ENCODE results near the gene WBP2. TPM values are rescaled to one million over a fixed set of nuclear protein-coding genes. Genes with fewer than 3 reads are reported as not detected.
"Not testable (repeated sequence)": the region's sequence is repeated elsewhere in the genome, so short reads cannot be mapped to it uniquely, and the experiment has no call there.

Gene WBP2
- total RNA-seq, 3 donors from 2014 or later: 44.9 to 63.2 (median 62.9) TPM

- Histone ChIP-seq H3K9me3 (no peaks in the 10 kb centered on the region), H3K27ac (peak overlapping the region in 1 of 2 donors; percentile 62), H3K4me1 (peaks cover 9 to 18% of the 10 kb centered on the region in 2 donors), H3K36me3 (peaks cover 4% of the 10 kb centered on the region), H3K4me3 (no peak overlapping the region), H3K27me3 (no peaks in the 10 kb centered on the region)
- intact Hi-C loops (cut with DNase I; ENCODE audit: low total_unique reads): no loop called here
- no peak for DNase-seq (ENCODE audit: low spot score in 2 of 2)
- TF ChIP-seq CTCF (IDR thresholded peaks at IDR 0.05) (no peak), POLR2A (IDR thresholded peaks at IDR 0.05) (no peak), POLR2AphosphoS5 (IDR thresholded peaks at IDR 0.05) (no peak)
These were observed 44.0 kb downstream of the WBP2 start for GRCh38 chr17:75811174-75811573.

- peaks cover 9 to 18% of the 10 kb centered on the region in 2 donors for H3K4me1 ChIP-seq
- H3K27ac ChIP-seq: peak overlapping the region in 1 of 2 donors; percentile 62
- DNase-seq (ENCODE audit: low spot score in 2 of 2); H3K4me3 ChIP-seq; H3K27me3 ChIP-seq; H3K9me3 ChIP-seq; intact Hi-C loops (cut with DNase I; ENCODE audit: low total_unique reads); H3K36me3 ChIP-seq: not testable (repeated sequence)
These were observed 44.4 kb downstream of the WBP2 start for GRCh38 chr17:75810756-75811155.

DNA sequence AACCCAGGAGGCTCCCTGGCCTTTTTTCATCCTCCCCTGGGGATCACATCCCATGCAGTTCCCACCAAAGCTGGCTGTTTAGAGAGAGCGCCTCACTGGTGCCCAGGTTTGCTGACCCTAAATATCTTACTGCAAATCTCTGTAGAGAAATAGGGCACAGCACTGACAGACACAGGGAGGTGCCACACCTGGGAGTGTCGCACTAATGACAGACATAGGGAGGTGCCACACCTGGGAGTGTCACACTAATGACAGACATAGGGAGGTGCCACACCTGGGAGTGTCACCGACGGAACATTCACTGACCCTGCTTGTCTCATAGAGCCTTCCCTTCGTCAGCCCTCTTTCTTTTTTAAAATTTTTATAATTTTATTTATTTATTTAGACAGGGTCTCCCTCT lies 44.9 kb downstream of the WBP2 start:
- no peaks in the 10 kb centered on the region for H3K9me3 ChIP-seq
- no peak for TF ChIP-seq POLR2A (IDR thresholded peaks at IDR 0.05)
- TF ChIP-seq POLR2AphosphoS5 (IDR thresholded peaks at IDR 0.05): no peak
- no peak for TF ChIP-seq CTCF (IDR thresholded peaks at IDR 0.05)
- peaks cover 4% of the 10 kb centered on the region for H3K36me3 ChIP-seq
- peak in 1 of 2 donors; percentile 12 for DNase-seq (ENCODE audit: low spot score in 2 of 2)
- H3K4me3 ChIP-seq: no peak overlapping the region
- peak overlapping the region; percentile 81 to 92 for H3K27ac ChIP-seq
- H3K27me3 ChIP-seq: no peaks in the 10 kb centered on the region
- intact Hi-C loops (cut with DNase I; ENCODE audit: low total_unique reads): no loop called here
- H3K4me1 ChIP-seq: peaks cover 9 to 18% of the 10 kb centered on the region in 2 donors

DNA sequence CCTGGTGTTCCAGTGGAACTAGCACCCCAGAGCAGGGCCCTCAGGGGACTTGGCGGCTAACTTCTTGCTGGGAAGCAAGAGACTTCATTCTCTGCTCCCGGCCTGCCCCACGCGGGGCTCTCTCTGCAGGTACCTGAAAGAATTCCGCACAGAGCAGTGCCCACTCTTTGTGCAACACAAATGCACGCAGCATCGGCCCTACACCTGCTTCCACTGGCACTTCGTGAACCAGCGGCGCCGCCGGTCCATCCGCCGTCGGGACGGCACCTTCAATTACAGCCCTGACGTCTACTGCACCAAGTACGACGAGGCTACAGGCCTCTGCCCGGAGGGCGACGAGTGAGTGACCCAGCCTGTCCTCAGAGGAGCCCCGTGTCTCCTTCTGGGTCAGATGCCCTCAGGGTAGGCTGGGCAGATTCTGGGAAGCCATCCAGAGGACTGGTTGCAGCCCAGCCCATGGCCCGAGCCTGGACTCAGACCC lies 45.5 kb downstream of the WBP2 start:
- H3K27me3 ChIP-seq: no peaks in the 10 kb centered on the region
- no peak for TF ChIP-seq POLR2AphosphoS5 (IDR thresholded peaks at IDR 0.05)
- TF ChIP-seq POLR2A (IDR thresholded peaks at IDR 0.05): no peak
- TF ChIP-seq CTCF (IDR thresholded peaks at IDR 0.05): no peak
- peaks cover 9 to 18% of the 10 kb centered on the region in 2 donors for H3K4me1 ChIP-seq
- H3K9me3 ChIP-seq: no peaks in the 10 kb centered on the region
- peak overlapping the region in 1 of 3 donors; percentile 40 for H3K4me3 ChIP-seq
- peaks cover 4% of the 10 kb centered on the region for H3K36me3 ChIP-seq
- H3K27ac ChIP-seq: peak overlapping the region; percentile 81 to 92
- intact Hi-C loops (cut with DNase I; ENCODE audit: low total_unique reads): no loop called here
- peak in 1 of 2 donors; percentile 50 for DNase-seq (ENCODE audit: low spot score in 2 of 2)

DNA sequence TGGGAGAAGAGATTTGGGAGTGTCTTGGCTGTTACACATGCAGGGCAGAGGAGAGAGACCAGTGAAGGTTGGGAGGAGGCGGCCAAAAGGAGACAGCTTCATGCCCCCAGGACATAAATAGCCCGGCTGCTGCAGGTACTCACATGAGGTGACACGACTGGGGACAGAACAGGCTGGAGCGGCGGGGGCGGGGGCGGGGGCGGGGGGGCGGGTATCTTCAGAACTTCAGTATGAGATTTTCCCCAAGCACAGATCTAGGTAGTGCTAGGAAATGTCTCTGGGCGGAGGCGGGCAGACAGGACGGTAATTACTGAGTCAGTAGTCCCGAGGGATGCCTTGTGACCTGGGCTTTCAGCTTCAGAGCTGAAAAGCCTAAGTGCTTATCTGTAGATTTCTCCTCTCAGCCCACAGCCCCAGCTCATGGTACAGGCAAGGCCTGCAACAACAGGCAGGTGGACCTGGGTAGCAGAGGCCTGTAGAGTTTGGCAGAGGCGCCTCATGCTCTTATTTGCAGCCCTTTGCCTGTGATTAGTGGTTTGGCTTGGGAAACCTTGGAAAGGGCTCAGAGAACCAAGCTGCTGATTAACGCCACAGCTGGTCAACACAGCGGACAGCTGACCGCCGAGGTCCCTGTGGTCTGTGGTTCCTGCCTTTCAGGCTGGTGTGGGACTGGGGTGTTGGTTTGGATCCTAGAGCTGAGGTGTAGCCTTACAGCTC lies 46.1 kb downstream of the WBP2 start:
- peaks cover 9 to 18% of the 10 kb centered on the region in 2 donors for H3K4me1 ChIP-seq
- intact Hi-C loops (cut with DNase I; ENCODE audit: low total_unique reads): no loop called here
- peak overlapping the region; percentile 81 to 92 for H3K27ac ChIP-seq
- TF ChIP-seq POLR2A (IDR thresholded peaks at IDR 0.05): no peak
- TF ChIP-seq POLR2AphosphoS5 (IDR thresholded peaks at IDR 0.05): peak in 1 of 3 donors; percentile 17
- no peaks in the 10 kb centered on the region for H3K27me3 ChIP-seq
- peak overlapping the region in 1 of 3 donors; percentile 40 for H3K4me3 ChIP-seq
- no peaks in the 10 kb centered on the region for H3K9me3 ChIP-seq
- peak; percentile 54 to 61 for DNase-seq (ENCODE audit: low spot score in 2 of 2)
- peaks cover 4% of the 10 kb centered on the region for H3K36me3 ChIP-seq

DNA sequence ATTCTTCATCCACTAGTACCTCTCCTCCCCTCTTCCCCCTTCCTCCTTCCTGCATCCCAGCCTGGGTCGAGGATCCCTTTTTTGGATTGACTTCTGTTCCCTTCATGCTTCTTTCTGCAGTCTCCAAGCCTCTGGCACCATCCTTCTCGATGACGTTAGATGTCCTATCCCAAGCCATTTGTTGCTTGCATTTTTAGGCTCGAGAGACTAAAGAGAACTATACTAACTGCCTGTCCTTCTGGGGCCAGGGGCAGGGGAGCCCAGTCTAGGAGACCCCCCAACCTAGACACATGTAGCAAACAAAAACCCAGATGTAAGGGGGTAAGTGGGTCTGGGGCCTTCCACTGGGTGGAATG lies 46.6 kb downstream of the WBP2 start:
- Histone ChIP-seq H3K27ac (peak overlapping the region; percentile 81 to 92), H3K4me1 (peaks cover 9 to 18% of the 10 kb centered on the region in 2 donors), H3K9me3 (no peaks in the 10 kb centered on the region), H3K27me3 (no peaks in the 10 kb centered on the region), H3K4me3 (peak overlapping the region in 1 of 3 donors; percentile 2), H3K36me3 (peaks cover 4% of the 10 kb centered on the region)
- intact Hi-C loops (cut with DNase I; ENCODE audit: low total_unique reads): no loop called here
- TF ChIP-seq POLR2AphosphoS5 (IDR thresholded peaks at IDR 0.05) (no peak), POLR2A (IDR thresholded peaks at IDR 0.05) (no peak), CTCF (IDR thresholded peaks at IDR 0.05) (no peak)
- no peak for DNase-seq (ENCODE audit: low spot score in 2 of 2)

Data from breast epithelium (tissue), 4 donors.